Measurements from ENCODE around the gene ANKRD52.
"Not testable (repeated sequence)": the region's sequence is repeated elsewhere in the genome, so short reads cannot be mapped to it uniquely, and the experiment has no call there.

The ANKRD52 gene

GRCh38 chr12:56293795-56294194 is 35.6 kb upstream of the ANKRD52 start:
- Histone ChIP-seq H2AK5ac (ENCODE audit: low read length) (no peak overlapping the region), H3K9ac (ENCODE audit: low read length) (no peak overlapping the region), H3K4ac (ENCODE audit: low read depth, low read length) (no peak overlapping the region), H3K23ac (ENCODE audit: low read length) (no peak overlapping the region), H3K27me3 (ENCODE audit: insufficient read depth, low read length, poor library complexity) (no peaks in the 10 kb centered on the region), H2BK5ac (ENCODE audit: low read length) (no peak overlapping the region), H3K36me3 (ENCODE audit: control insufficient read depth, insufficient read depth, low read length) (no peaks in the 10 kb centered on the region), H2BK120ac (ENCODE audit: low read depth, low read length) (no peak overlapping the region), H4K5ac (ENCODE audit: low read length) (no peak overlapping the region), H3K4me3 (ENCODE audit: low read length) (no peak overlapping the region), H4K8ac (ENCODE audit: low read depth, low read length) (no peak overlapping the region), H3K4me1 (ENCODE audit: control insufficient read depth, low read depth, low read length) (no peaks in the 10 kb centered on the region), H3K4me2 (ENCODE audit: low read length) (no peak overlapping the region), H3K18ac (ENCODE audit: low read length) (no peak overlapping the region), H3K56ac (ENCODE audit: low read length) (no peak overlapping the region), H2BK15ac (replicated peaks; ENCODE audit: low read depth) (no peak overlapping the region), H3K27ac (ENCODE audit: low read depth, low read length) (no peak overlapping the region), H3K79me1 (ENCODE audit: low read length) (peaks cover 12% of the 10 kb centered on the region), H3K79me2 (ENCODE audit: control insufficient read depth, insufficient read depth, low read length) (peaks cover 37% of the 10 kb centered on the region)
- WGBS (ENCODE audit: extremely low coverage, insufficient coverage, low lambda C conversion rate) = no CpG with 5 or more reads among the region's 5 CpGs
- DNase-seq = no peak

- Histone ChIP-seq H3K36me3 (ENCODE audit: control insufficient read depth, insufficient read depth, low read length) (no peaks in the 10 kb centered on the region), H3K56ac (ENCODE audit: low read length) (no peak overlapping the region), H3K79me1 (ENCODE audit: low read length) (peaks cover 4% of the 10 kb centered on the region), H3K4me2 (ENCODE audit: low read length) (no peak overlapping the region), H3K23ac (ENCODE audit: low read length) (no peak overlapping the region), H2BK5ac (ENCODE audit: low read length) (no peak overlapping the region), H3K27me3 (ENCODE audit: insufficient read depth, low read length, poor library complexity) (no peaks in the 10 kb centered on the region), H3K4me1 (ENCODE audit: control insufficient read depth, low read depth, low read length) (no peaks in the 10 kb centered on the region), H3K18ac (ENCODE audit: low read length) (no peak overlapping the region), H4K8ac (ENCODE audit: low read depth, low read length) (no peak overlapping the region), H3K9ac (ENCODE audit: low read length) (no peak overlapping the region), H4K5ac (ENCODE audit: low read length) (no peak overlapping the region), H2BK120ac (ENCODE audit: low read depth, low read length) (no peak overlapping the region), H3K27ac (ENCODE audit: low read depth, low read length) (no peak overlapping the region), H2BK15ac (replicated peaks; ENCODE audit: low read depth) (no peak overlapping the region), H3K4ac (ENCODE audit: low read depth, low read length) (no peak overlapping the region), H3K4me3 (ENCODE audit: low read length) (no peak overlapping the region), H3K79me2 (ENCODE audit: control insufficient read depth, insufficient read depth, low read length) (peaks cover 9% of the 10 kb centered on the region), H2AK5ac (ENCODE audit: low read length) (no peak overlapping the region)
- DNase-seq = no peak
- WGBS (ENCODE audit: extremely low coverage, insufficient coverage, low lambda C conversion rate) = no CpG with 5 or more reads among the region's 3 CpGs
Measured at GRCh38 chr12:56288705-56289387, 30.7 kb upstream of the ANKRD52 start.

GRCh38 chr12:56286044-56286830 is 28.1 kb upstream of the ANKRD52 start:
- Histone ChIP-seq H3K27ac (ENCODE audit: low read depth, low read length) (no peak overlapping the region), H4K5ac (ENCODE audit: low read length) (no peak overlapping the region), H2BK15ac (replicated peaks; ENCODE audit: low read depth) (no peak overlapping the region), H3K56ac (ENCODE audit: low read length) (no peak overlapping the region), H3K9ac (ENCODE audit: low read length) (no peak overlapping the region), H3K4me2 (ENCODE audit: low read length) (no peak overlapping the region), H3K23ac (ENCODE audit: low read length) (no peak overlapping the region), H2AK5ac (ENCODE audit: low read length) (no peak overlapping the region), H2BK120ac (ENCODE audit: low read depth, low read length) (no peak overlapping the region), H3K36me3 (ENCODE audit: control insufficient read depth, insufficient read depth, low read length) (peaks cover 7% of the 10 kb centered on the region), H2BK5ac (ENCODE audit: low read length) (no peak overlapping the region), H3K18ac (ENCODE audit: low read length) (no peak overlapping the region), H4K8ac (ENCODE audit: low read depth, low read length) (no peak overlapping the region), H3K4me3 (ENCODE audit: low read length) (no peak overlapping the region), H3K4me1 (ENCODE audit: control insufficient read depth, low read depth, low read length) (no peaks in the 10 kb centered on the region), H3K4ac (ENCODE audit: low read depth, low read length) (no peak overlapping the region), H3K79me2 (ENCODE audit: control insufficient read depth, insufficient read depth, low read length) (peaks cover 2% of the 10 kb centered on the region), H3K79me1 (ENCODE audit: low read length) (no peaks in the 10 kb centered on the region), H3K27me3 (ENCODE audit: insufficient read depth, low read length, poor library complexity) (no peaks in the 10 kb centered on the region)
- DNase-seq = no peak
- WGBS (ENCODE audit: extremely low coverage, insufficient coverage, low lambda C conversion rate) = no CpG with 5 or more reads among the region's 4 CpGs

GRCh38 chr12:56284263-56284662 is 26.1 kb upstream of the ANKRD52 start:
- H3K27me3 ChIP-seq (ENCODE audit: insufficient read depth, low read length, poor library complexity); H3K27ac ChIP-seq (ENCODE audit: low read depth, low read length); H3K4me1 ChIP-seq (ENCODE audit: control insufficient read depth, low read depth, low read length); H3K36me3 ChIP-seq (ENCODE audit: control insufficient read depth, insufficient read depth, low read length); H2AK5ac ChIP-seq (ENCODE audit: low read length); DNase-seq; H3K79me2 ChIP-seq (ENCODE audit: control insufficient read depth, insufficient read depth, low read length); H3K4me3 ChIP-seq (ENCODE audit: low read length); H3K9ac ChIP-seq (ENCODE audit: low read length); H3K4ac ChIP-seq (ENCODE audit: low read depth, low read length); H3K23ac ChIP-seq (ENCODE audit: low read length); H3K18ac ChIP-seq (ENCODE audit: low read length); H4K8ac ChIP-seq (ENCODE audit: low read depth, low read length); H3K79me1 ChIP-seq (ENCODE audit: low read length); H2BK5ac ChIP-seq (ENCODE audit: low read length); H2BK15ac ChIP-seq (replicated peaks; ENCODE audit: low read depth); H4K5ac ChIP-seq (ENCODE audit: low read length); H2BK120ac ChIP-seq (ENCODE audit: low read depth, low read length); H3K4me2 ChIP-seq (ENCODE audit: low read length); H3K56ac ChIP-seq (ENCODE audit: low read length): not testable (repeated sequence)
- no CpG with 5 or more reads among the region's 5 CpGs for WGBS (ENCODE audit: extremely low coverage, insufficient coverage, low lambda C conversion rate)

GRCh38 chr12:56282579-56282978 is 24.4 kb upstream of the ANKRD52 start:
- Histone ChIP-seq H3K79me2 (ENCODE audit: control insufficient read depth, insufficient read depth, low read length) (no peaks in the 10 kb centered on the region), H2BK5ac (ENCODE audit: low read length) (no peak overlapping the region), H2BK15ac (replicated peaks; ENCODE audit: low read depth) (no peak overlapping the region), H3K4ac (ENCODE audit: low read depth, low read length) (no peak overlapping the region), H3K27ac (ENCODE audit: low read depth, low read length) (no peak overlapping the region), H3K23ac (ENCODE audit: low read length) (no peak overlapping the region), H3K27me3 (ENCODE audit: insufficient read depth, low read length, poor library complexity) (no peaks in the 10 kb centered on the region), H3K4me1 (ENCODE audit: control insufficient read depth, low read depth, low read length) (no peaks in the 10 kb centered on the region), H2AK5ac (ENCODE audit: low read length) (no peak overlapping the region), H4K8ac (ENCODE audit: low read depth, low read length) (no peak overlapping the region), H3K79me1 (ENCODE audit: low read length) (no peaks in the 10 kb centered on the region), H4K5ac (ENCODE audit: low read length) (no peak overlapping the region), H3K4me2 (ENCODE audit: low read length) (no peak overlapping the region), H3K9ac (ENCODE audit: low read length) (no peak overlapping the region), H3K36me3 (ENCODE audit: control insufficient read depth, insufficient read depth, low read length) (peaks cover 9% of the 10 kb centered on the region), H2BK120ac (ENCODE audit: low read depth, low read length) (no peak overlapping the region), H3K18ac (ENCODE audit: low read length) (no peak overlapping the region), H3K56ac (ENCODE audit: low read length) (no peak overlapping the region), H3K4me3 (ENCODE audit: low read length) (no peak overlapping the region)
- WGBS (ENCODE audit: extremely low coverage, insufficient coverage, low lambda C conversion rate) = no CpG with 5 or more reads among the region's 2 CpGs
- no peak for DNase-seq
